Stimulated activated naive CD8-positive, alpha-beta T cell treated with anti-CD3 and anti-CD28 coated beads, Interleukin-15, amount 100 ng/mL, for 72 hours (primary cell): ENCODE data around the gene TMF1.
A peak's percentile ranks its signal among the peaks of the same experiment; 100 is the strongest.

Experiments
- ATAC-seq: fragments of 150-1000 bp; cut with Tn5 transposase; 2 replicates; pipeline ENCODE4 v1.10.0; 2021; ENCODE audit warnings: mild to moderate bottlenecking, moderate library complexity
- DNase-seq, 2 donors: peaks; one replicate each; pipeline ENCODE4 v3.0.0; 2021 to 2022
- H3K27ac Mint-ChIP-seq, 2 donors: one replicate each; pipeline ENCODE4 v1.8.0; 2022; ENCODE audit warnings: mild to moderate bottlenecking in 2 of 2, mixed read lengths in 2 of 2, moderate library complexity in 2 of 2
- H3K27me3 Mint-ChIP-seq: one replicate; pipeline ENCODE4 v1.8.0; 2022; ENCODE audit warnings: mixed read lengths
- H3K4me1 Mint-ChIP-seq: one replicate; pipeline ENCODE4 v1.8.0; 2022; ENCODE audit warnings: mild to moderate bottlenecking, mixed read lengths
- H3K4me3 Mint-ChIP-seq, 2 donors: one replicate each; pipeline ENCODE4 v1.8.0; 2022; ENCODE audit warnings: mild to moderate bottlenecking in 2 of 2, mixed read lengths in 2 of 2, moderate library complexity in 1 of 2
- H3K9me3 Mint-ChIP-seq, 2 donors: one replicate each; pipeline ENCODE4 v1.8.0; 2022; ENCODE audit warnings: mixed read lengths in 2 of 2

Gene TMF1

DNA sequence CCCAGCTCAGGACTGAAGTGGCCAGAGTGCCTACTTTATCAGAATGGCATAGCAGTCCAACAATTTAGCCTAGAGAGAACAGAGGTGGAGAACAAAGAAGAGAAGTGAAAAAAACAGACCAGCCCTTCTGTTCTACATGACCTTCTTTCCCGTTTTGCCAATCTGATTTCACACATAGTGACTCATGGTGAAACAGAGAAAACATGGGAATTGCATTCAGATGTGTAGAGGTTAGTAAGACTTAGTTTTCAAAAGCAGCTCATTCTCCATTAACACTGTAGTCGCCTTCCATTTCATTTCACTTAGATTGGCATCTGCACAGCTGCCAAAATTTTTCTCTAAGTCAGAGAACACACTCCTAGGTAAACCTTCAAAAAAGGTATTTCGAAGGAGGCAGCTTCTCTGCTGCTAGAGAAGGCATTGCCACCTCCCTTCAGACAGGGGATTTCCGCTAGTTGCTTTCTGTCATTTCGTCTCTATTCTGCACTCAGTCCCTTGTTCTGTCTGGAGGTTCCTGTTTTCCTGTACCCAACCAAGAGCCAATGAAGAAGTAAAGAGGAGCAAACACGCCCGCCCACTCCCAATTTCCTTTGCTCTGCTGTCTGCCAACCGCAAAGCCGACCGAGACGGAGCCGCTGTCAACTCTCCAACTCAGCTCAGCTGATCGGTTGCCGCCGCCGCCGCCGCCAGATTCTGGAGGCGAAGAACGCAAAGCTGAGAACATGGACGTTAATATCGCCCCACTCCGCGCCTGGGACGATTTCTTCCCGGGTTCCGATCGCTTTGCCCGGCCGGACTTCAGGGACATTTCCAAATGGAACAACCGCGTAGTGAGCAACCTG lies 32.4 kb upstream of the TMF1 start, which contains the start of gene ARL6IP5:
Gene ARL6IP5 (plus strand): TSS at position 612 of the 842 bp plus-strand sequence. CDS start 111 bp downstream, at position 723.
- peak within 1 kb of the TSS; percentile 96 to 97 for H3K27ac Mint-ChIP-seq
- H3K4me1 Mint-ChIP-seq, result peaks cover 60% of the 10 kb centered on the region
- peak; percentile 74 for ATAC-seq
- no peaks in the 10 kb centered on the region for H3K27me3 Mint-ChIP-seq
- DNase-seq, result peak; percentile 87 to 94
- peak within 1 kb of the TSS; percentile 89 to 95 for H3K4me3 Mint-ChIP-seq
- no peaks in the 10 kb centered on the region for H3K9me3 Mint-ChIP-seq

DNA sequence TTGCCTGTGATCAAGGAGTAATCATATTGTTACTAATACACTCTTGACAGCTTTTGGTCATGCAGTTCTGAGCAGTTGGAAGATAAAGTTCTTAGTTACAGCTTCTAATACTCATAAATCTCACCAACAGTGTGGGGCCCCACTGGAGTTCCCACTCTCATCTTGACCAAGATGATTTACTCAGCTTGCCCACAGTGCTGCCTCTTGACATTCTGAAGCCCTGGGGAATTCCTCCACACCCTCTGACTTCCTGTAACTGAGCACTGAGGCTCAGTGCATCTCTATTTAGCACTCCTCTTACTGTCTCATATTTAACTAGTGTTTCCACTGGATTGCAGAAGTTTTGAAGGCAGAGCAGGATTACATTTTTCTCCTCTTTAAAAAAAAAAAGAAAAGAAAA lies 30.7 kb upstream of the TMF1 start:
- Mint-ChIP-seq H3K27me3 (no peaks in the 10 kb centered on the region), H3K4me1 (peaks cover 59% of the 10 kb centered on the region), H3K27ac (peak overlapping the region; percentile 96), H3K4me3 (peak overlapping the region; percentile 73 to 95), H3K9me3 (no peaks in the 10 kb centered on the region)
- ATAC-seq (peak; percentile 81), DNase-seq (peak; percentile 63 to 83)

DNA sequence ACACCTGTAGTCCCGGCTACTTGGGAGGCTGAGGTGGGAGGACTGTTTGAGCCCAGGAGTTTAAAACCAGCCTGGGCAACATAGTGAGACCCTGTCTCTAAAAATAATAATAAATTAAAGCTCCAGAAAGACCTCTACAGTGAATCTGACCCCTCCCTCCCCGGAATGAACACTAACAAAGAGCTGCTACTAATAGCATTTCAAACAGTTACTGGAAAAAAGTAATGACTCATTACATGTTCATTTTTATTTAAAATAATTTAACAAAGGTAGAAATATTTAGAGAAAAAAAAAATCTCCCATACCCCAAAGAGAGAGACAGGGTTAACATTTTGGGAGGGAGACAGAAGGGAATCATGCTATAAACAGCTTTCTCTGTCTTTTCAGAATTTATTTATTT lies 30.2 kb upstream of the TMF1 start:
- peak overlapping the region; percentile 73 to 95 for H3K4me3 Mint-ChIP-seq
- no peaks in the 10 kb centered on the region for H3K9me3 Mint-ChIP-seq
- H3K27me3 Mint-ChIP-seq, result no peaks in the 10 kb centered on the region
- H3K4me1 Mint-ChIP-seq, result peaks cover 63% of the 10 kb centered on the region
- DNase-seq (no peak), ATAC-seq (no peak)
- H3K27ac Mint-ChIP-seq, result peak overlapping the region; percentile 96

DNA sequence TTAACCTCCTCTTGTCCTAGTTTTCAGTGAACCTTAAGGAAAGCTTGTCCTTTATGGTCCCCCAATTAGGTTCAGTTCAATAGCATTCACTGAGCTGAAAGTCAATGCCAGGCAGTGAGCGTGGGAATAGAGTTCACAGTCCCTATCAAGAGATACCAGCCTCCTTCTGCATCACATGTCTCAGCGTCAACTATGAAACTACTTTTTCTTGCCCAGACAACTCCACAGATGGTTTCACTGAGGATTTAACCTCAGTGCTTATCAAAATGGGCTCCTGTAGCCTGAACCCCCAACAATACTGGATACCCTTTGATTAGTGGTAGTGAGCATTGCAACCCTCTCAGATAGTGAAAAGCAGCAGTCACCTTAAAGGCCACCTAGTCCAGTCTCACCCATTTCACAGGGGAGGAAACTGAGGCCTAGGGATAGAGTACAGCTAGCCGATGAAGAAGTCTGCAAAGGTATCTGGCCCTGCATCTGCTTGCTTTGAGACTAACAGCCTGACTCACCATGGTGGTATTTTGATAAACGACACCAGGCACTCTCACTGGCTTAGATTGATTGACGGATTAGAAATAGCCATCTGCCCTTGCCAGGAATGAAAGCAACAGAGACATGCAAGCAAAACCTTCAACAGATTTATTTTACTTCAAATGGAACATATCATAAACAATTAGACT lies 29.6 kb upstream of the TMF1 start:
- Mint-ChIP-seq H3K9me3 (no peaks in the 10 kb centered on the region), H3K27ac (peak overlapping the region; percentile 96), H3K27me3 (no peaks in the 10 kb centered on the region), H3K4me3 (peak overlapping the region; percentile 57 to 95), H3K4me1 (peaks cover 66% of the 10 kb centered on the region)
- ATAC-seq (no peak), DNase-seq (no peak)

DNA sequence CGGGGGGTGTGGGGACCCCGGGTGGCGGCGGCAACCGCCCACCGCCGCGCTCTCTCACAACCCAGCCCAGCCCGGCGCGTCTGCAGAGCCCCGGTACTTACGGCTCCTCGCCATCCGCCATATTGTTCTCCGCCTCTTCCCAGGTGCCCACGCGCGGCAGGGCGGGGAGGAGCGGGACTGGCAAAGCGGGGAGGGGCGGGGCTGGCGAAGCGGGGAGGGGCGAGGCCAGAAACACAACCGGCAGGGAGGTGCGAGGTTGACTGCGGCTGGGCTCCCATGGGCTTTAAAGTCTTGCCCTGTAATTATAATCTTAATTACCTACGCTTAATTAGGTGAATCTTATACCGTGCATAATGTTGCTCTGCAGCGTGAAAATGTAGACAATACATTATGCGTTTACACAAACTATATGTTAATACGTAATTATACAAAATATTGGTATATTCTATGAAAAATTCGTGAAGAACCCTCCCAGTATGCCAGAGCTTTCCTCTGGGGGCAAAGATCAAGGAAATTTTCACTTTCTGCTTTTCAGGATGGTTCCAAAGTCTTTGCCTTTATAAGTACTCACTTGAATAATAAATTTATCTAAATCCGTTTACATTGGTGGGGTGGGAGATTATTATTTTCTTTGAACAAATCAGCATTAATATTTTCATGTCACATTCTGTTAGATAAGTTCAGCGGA lies 28.2 kb upstream of the TMF1 start, which contains the start of gene UBA3:
Gene UBA3 (minus strand): TSS at position 133 of the 688 bp plus-strand sequence. CDS start 12 bp downstream, at position 121.
- Mint-ChIP-seq H3K27me3 (no peaks in the 10 kb centered on the region), H3K4me3 (peak within 1 kb of the TSS; percentile 84 to 95), H3K4me1 (peaks cover 71% of the 10 kb centered on the region), H3K9me3 (no peaks in the 10 kb centered on the region), H3K27ac (peak within 1 kb of the TSS; percentile 74 to 96)
- peak; percentile 60 for ATAC-seq
- DNase-seq, result peak; percentile 73 to 86

DNA sequence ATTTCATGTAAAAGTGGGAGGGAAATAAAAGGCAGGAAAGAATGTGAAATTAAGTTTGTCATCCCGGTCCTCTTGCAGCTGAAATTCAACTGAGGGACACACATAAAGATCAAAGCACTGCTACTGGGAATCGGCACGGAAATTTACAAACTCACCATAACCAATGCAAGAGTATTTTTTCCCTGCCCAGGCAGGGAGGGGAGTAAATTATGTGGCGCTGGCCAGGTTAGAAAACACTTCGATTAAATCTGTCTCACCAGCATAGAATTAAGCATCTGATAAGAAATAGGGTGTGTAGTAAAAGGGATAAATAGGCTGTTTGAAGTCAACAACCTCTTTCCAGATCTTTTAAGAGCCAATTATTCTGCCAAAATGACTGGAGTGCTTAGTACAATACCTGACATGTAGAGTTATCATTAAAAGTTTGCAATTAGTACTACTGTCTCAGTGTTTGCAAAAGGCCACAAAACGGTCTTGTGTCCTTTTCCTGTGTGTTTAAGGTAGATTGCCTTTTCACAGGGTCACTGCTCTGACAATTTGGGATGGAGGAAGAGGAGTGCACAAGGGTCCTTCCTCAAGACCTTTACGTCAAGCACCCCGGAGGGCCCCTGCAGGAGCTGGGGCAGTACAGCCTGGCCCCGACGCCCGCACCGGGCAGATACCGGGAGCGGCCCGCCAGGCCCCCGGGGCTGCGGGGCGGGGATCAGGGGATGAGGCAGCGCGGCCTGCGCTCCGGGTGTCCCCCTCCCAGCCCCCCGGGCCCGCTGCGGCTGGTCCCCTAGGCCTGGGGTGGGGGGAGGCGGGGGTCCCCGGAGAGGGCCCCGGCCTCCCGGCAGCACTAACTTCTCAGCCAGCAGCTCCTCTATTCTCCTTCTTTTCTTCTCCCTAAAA lies 27.4 kb upstream of the TMF1 start:
- peak overlapping the region; percentile 63 to 89 for H3K27ac Mint-ChIP-seq
- peak overlapping the region; percentile 84 to 95 for H3K4me3 Mint-ChIP-seq
- ATAC-seq, result peak; percentile 16
- H3K9me3 Mint-ChIP-seq, result no peaks in the 10 kb centered on the region
- peak in 1 of 2 donors; percentile 20 for DNase-seq
- no peaks in the 10 kb centered on the region for H3K27me3 Mint-ChIP-seq
- peaks cover 69% of the 10 kb centered on the region for H3K4me1 Mint-ChIP-seq

DNA sequence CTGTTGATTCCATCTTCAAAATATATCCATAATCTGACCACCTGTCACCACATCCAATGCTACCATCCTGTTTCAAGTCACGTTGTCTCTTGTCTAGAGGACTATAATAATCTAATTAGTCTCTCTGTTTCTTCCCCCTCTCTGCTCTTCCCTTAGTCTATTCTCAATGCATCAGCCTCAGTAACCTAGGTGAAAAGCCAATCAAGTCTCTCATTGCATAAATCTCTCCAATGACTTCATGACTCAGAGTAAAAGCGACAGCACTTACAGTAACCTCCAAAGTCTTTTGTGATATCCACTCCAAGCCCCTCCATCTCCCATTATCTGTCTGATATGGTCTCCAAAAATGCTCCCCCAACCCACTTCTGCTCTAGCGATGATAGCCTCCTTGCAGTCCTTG lies 20.8 kb upstream of the TMF1 start:
- no peaks in the 10 kb centered on the region for H3K27me3 Mint-ChIP-seq
- ATAC-seq (peak; percentile 60), DNase-seq (no peak)
- peaks cover 39% of the 10 kb centered on the region for H3K4me1 Mint-ChIP-seq
- H3K9me3 Mint-ChIP-seq, result no peaks in the 10 kb centered on the region
- H3K4me3 Mint-ChIP-seq, result no peak overlapping the region
- no peak overlapping the region for H3K27ac Mint-ChIP-seq

DNA sequence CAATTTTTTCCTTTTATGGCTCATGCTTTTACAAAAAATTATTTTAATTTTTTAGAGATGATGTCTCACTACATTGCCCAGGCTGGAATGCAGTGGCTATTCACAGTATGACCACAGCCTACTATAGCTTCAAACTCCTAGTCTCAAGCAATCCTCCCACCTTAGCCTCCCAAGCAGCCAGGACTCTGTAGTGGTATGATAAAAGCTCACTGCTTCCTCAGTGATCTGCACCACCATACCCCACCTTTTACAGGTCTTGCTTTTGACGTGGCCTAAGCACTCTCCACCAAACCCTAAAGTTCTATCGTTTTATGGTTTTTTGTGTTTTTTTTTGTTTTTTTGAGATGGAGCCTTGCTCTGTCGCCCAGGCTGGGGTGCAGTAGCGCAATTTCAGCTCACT lies 14.0 kb upstream of the TMF1 start:
- H3K27me3 Mint-ChIP-seq, result no peaks in the 10 kb centered on the region
- peaks cover 37% of the 10 kb centered on the region for H3K4me1 Mint-ChIP-seq
- DNase-seq (no peak), ATAC-seq (peak; percentile 46)
- H3K27ac Mint-ChIP-seq, result peak overlapping the region in 1 of 2 donors; percentile 73
- H3K9me3 Mint-ChIP-seq, result no peaks in the 10 kb centered on the region
- peak overlapping the region in 1 of 2 donors; percentile 41 for H3K4me3 Mint-ChIP-seq

DNA sequence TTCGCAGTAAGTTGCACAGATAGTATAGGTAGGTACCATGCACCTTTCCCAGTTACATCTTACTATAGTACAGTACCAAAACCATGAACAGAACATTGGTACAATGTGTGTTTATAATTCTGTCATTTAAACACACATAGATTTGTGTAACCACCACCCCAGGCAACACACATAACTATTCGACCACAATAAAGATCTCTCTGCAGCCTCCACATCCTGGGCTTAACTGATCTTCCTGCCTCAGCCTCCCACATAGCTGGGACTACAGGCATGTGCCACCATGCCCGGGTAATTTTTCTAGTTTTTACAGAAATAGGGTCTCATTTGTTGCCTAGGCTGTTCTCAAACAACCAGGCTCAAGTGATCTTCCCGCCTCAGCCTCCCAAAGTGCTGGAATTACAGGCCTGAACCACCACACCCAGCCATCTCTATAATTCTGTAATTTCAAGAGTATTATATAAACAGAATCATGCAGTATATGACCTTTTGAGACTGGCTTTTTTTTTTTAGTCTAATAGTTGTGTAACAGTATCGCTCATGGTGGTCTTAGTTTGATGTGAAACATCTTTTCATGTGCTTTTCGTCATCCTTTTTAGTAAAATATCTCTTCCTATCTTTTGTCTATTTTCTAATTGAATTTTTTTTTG lies 13.3 kb upstream of the TMF1 start:
- Mint-ChIP-seq H3K4me3 (peak overlapping the region; percentile 41 to 53), H3K4me1 (peaks cover 31% of the 10 kb centered on the region), H3K9me3 (no peaks in the 10 kb centered on the region), H3K27ac (peak overlapping the region; percentile 36 to 93), H3K27me3 (no peaks in the 10 kb centered on the region)
- ATAC-seq (peak; percentile 95), DNase-seq (peak in 1 of 2 donors; percentile 21)

DNA sequence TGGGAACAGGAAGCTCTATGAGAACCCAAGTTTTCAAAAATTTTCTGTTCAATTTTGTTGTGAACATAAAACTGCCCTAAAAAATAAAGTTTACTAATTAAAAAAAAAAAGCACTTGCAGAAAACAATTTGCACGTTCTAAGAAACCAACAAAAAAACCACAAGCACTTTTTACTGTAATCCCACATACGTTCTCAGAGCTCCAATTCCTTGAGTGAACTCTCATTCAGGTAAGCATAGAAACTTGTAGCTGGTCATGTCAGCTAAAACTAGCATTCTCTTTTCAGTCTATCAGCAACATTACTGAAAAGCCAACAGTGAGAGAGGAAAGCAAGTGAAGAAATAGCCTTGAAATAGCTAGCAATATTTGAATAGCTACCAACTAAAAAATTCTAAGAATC lies 11.5 kb upstream of the TMF1 start:
- peak overlapping the region in 1 of 2 donors; percentile 37 for H3K27ac Mint-ChIP-seq

DNA sequence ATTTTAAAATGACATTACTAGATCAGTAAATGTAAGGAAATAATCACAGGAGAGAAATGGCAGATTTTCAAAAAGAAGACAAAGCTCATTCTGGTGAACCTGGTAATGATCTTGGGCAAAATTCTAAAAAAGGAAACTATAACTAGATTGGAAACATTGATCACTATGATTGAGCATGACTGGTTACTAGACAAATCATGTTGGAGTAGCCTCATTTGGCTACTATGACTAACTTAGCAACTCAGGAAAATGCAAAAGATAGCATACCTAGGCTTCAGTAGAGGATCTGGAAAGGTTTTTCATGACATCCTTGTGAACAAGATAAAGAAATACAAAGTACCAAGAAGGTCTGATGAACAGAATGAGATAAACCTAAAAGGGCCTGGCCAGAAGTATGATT lies 7.6 kb upstream of the TMF1 start:
- Mint-ChIP-seq H3K4me3 (no peak overlapping the region), H3K27ac (peak overlapping the region; percentile 20 to 45), H3K4me1 (peaks cover 33% of the 10 kb centered on the region), H3K27me3 (no peaks in the 10 kb centered on the region), H3K9me3 (no peaks in the 10 kb centered on the region)
- ATAC-seq, result no peak
- DNase-seq, result no peak

More for the DNA sequence above, 11.5 kb upstream of the TMF1 start:
- H3K4me3 Mint-ChIP-seq, result peak overlapping the region in 1 of 2 donors; percentile 35
- H3K9me3 Mint-ChIP-seq, result no peaks in the 10 kb centered on the region
- peaks cover 45% of the 10 kb centered on the region for H3K4me1 Mint-ChIP-seq
- ATAC-seq (no peak), DNase-seq (no peak)
- no peaks in the 10 kb centered on the region for H3K27me3 Mint-ChIP-seq

DNA sequence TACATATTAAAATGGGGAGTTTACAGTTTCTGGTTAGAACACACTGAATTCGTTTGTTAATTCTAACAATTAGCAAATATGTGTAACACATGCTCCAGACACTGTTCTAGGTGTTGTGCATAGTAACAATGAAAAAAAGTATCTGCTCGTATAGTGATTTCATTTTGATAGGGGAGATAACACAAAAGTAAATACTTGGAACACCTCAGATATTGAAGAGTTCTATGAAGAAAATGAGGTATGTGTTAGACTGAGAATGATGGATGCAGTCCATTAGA lies 6.8 kb upstream of the TMF1 start:
- Mint-ChIP-seq H3K4me1 (peaks cover 25% of the 10 kb centered on the region), H3K27me3 (no peaks in the 10 kb centered on the region), H3K4me3 (no peak overlapping the region), H3K27ac (peak overlapping the region; percentile 88), H3K9me3 (no peaks in the 10 kb centered on the region)
- no peak for DNase-seq
- no peak for ATAC-seq

DNA sequence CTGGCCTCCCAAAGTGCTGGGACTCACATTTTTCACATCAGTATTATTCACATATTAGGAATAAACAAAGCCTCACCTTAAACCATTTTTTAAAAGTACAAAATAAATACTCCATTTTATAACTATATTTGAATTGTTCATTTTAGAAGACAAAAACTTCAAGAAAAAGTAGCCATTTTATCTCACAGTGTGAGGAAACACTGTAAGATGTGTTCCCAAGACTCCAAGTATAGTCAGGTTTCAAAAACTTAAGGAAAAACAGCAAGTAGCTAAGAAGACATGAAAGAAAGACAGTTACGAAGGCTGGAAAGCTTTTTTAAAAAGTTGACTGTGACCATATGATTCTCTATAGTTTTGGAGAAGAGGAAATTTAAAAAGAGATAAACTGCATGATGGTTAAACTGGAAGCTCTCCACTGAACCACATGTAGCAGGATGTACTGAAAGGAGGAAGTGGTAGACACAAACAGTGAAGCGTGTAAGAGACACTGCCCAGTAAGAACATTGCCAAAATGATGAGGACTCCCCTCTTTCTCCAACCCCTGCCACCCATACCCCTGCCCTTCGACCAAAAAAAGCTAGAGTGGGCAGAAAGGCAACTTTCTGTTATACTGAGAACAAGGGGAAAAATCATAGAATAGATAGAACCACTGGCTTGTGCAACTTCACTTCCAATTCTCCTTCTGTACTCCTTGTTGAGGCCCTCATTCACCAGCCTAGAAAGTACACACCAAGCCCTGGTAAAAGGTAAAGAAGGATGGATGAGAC lies 6.2 kb upstream of the TMF1 start:
- H3K4me1 Mint-ChIP-seq, result peaks cover 20% of the 10 kb centered on the region
- ATAC-seq, result peak; percentile 92

DNA sequence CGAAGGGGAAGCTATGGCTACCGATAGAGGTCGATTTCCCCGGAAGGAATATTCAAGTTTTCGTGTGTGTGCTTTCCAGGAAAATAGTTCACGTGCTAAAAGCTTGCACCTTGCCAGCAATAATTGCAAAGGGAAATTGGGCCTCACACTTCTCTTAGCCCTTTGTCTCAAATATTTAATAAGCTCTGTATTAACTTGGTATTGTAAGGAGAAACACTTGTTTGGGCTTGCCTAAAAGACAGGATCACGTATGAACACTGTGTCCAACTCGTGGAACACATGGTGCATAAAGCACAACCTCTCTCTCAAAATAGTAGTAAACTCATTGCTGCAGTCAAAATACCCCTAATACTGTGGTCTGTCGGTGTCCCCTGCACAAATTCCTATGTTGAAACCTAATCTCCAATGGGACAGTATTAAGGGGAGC lies 352 bp upstream of the TMF1 start:
- ATAC-seq (peak; percentile 4), DNase-seq (no peak)
- Mint-ChIP-seq H3K27ac (peak overlapping the region; percentile 93 to 98), H3K4me3 (peak overlapping the region; percentile 97 to 100), H3K27me3 (no peaks in the 10 kb centered on the region), H3K4me1 (peaks cover 32% of the 10 kb centered on the region), H3K9me3 (no peaks in the 10 kb centered on the region)

More for the DNA sequence above, 6.2 kb upstream of the TMF1 start:
- peak overlapping the region; percentile 88 for H3K27ac Mint-ChIP-seq
- H3K9me3 Mint-ChIP-seq, result no peaks in the 10 kb centered on the region
- DNase-seq, result no peak
- H3K4me3 Mint-ChIP-seq, result peak overlapping the region in 1 of 2 donors; percentile 46
- H3K27me3 Mint-ChIP-seq, result no peaks in the 10 kb centered on the region
